HFFc6 (cell line): ENCODE data around the gene PARP8. TPM values are rescaled to one million over a fixed set of nuclear protein-coding genes. Genes with fewer than 3 reads are reported as not detected.
"Not testable (repeated sequence)": the region's sequence is repeated elsewhere in the genome, so short reads cannot be mapped to it uniquely, and the experiment has no call there.

Experiments used
- DNase-seq: peaks from one replicate; pipeline ENCODE4 v3.0.0-alpha.2; 2018
- H3K27ac Mint-ChIP-seq: 2 replicates; pipeline ENCODE4 v1.8.0; 2020; ENCODE audit warnings: mild to moderate bottlenecking, mixed read lengths
- H3K27me3 Mint-ChIP-seq: 2 replicates; pipeline ENCODE4 v1.8.0; 2021; ENCODE audit warnings: mild to moderate bottlenecking, moderate library complexity, mixed read lengths; ENCODE audit not compliant: insufficient read depth
- H3K36me3 Mint-ChIP-seq: 2 replicates; pipeline ENCODE4 v1.8.0; 2021; ENCODE audit warnings: low read depth, mixed read lengths
- H3K4me1 Mint-ChIP-seq: 2 replicates; pipeline ENCODE4 v1.8.0; 2020; ENCODE audit warnings: low read depth, mixed read lengths
- H3K4me3 Mint-ChIP-seq: 2 replicates; pipeline ENCODE4 v1.8.0; 2020; ENCODE audit warnings: mild to moderate bottlenecking, moderate library complexity, mixed read lengths
- H3K9me3 Mint-ChIP-seq: 2 replicates; pipeline ENCODE4 v1.8.0; 2020; ENCODE audit warnings: mild to moderate bottlenecking, mixed read lengths
- total RNA-seq, 6 experiments: library from RNA; stranded (reverse); fragmentation: NEBNext Ultra II Directional; extraction: Animal tissue kit (Norgen Biotek cat#: 25700); gene quantifications; 2 replicates in 1 of 6; 3 replicates in 5 of 6; pipeline ENCODE4 v1.2.3, GENCODE V29; 2021
- TF ChIP-seq, protein P1 (sequence below): fragments of 200-600 bp; sonication (generic); IDR thresholded peaks from 2 replicates; pipeline ENCODE4 v1.5.0; 2021; ENCODE audit warnings: antibody characterized with exemption, mild to moderate bottlenecking

The PARP8 gene
- total RNA-seq, 6 experiments from 2014 or later: 0.71 to 5.5 (median 0.81) TPM

DNA sequence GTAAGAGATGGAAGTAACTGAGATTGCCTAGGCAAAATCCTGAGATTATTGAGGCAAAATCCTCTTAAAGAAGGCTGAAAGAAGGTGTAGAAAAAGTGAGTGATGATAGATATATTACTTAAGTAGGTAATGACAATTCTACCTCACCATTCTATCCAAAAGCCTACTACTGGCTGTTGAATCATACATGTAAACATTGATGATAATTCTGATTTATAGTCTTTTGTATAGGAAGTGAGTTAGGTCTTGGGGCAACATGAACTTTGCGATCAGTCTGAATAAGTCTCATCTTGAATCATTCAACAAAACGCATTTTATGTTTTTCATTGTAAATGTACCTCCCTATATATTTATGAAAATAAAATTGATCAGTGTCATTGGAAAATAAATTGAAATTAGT is 99.6 kb downstream of the PARP8 start:
- DNase-seq: no peak
- no peaks in the 10 kb centered on the region for H3K36me3 Mint-ChIP-seq
- no peaks in the 10 kb centered on the region for H3K27me3 Mint-ChIP-seq
- TF ChIP-seq, protein P1, sequence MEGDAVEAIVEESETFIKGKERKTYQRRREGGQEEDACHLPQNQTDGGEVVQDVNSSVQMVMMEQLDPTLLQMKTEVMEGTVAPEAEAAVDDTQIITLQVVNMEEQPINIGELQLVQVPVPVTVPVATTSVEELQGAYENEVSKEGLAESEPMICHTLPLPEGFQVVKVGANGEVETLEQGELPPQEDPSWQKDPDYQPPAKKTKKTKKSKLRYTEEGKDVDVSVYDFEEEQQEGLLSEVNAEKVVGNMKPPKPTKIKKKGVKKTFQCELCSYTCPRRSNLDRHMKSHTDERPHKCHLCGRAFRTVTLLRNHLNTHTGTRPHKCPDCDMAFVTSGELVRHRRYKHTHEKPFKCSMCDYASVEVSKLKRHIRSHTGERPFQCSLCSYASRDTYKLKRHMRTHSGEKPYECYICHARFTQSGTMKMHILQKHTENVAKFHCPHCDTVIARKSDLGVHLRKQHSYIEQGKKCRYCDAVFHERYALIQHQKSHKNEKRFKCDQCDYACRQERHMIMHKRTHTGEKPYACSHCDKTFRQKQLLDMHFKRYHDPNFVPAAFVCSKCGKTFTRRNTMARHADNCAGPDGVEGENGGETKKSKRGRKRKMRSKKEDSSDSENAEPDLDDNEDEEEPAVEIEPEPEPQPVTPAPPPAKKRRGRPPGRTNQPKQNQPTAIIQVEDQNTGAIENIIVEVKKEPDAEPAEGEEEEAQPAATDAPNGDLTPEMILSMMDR: no peak
- H3K4me1 Mint-ChIP-seq: no peaks in the 10 kb centered on the region
- no peak overlapping the region for H3K4me3 Mint-ChIP-seq
- H3K9me3 Mint-ChIP-seq: peaks cover 9% of the 10 kb centered on the region
- H3K27ac Mint-ChIP-seq: no peak overlapping the region

DNA sequence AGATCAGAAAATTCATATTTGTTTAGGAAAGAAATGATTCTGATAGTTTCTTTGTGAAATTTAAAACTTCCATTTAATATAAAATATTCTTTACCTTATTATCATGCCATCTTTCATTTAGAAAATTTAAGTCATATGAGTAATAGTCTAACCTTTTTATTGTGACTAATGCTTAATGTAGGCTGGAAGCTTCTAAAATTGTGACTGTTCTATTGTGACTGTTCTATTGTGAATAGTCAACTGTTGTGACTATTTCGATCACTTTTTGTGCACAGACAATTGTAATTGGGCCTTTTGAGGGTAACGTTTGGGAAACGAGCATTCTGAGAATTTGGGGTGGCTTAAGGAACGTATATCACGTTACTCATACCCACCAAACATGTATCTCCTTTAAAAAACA is 100.0 kb downstream of the PARP8 start:
- Mint-ChIP-seq H3K27me3 (no peaks in the 10 kb centered on the region), H3K9me3 (peaks cover 9% of the 10 kb centered on the region), H3K36me3 (no peaks in the 10 kb centered on the region), H3K4me1 (no peaks in the 10 kb centered on the region), H3K4me3 (no peak overlapping the region), H3K27ac (no peak overlapping the region)
- TF ChIP-seq, protein P1: no peak
- no peak for DNase-seq

DNA sequence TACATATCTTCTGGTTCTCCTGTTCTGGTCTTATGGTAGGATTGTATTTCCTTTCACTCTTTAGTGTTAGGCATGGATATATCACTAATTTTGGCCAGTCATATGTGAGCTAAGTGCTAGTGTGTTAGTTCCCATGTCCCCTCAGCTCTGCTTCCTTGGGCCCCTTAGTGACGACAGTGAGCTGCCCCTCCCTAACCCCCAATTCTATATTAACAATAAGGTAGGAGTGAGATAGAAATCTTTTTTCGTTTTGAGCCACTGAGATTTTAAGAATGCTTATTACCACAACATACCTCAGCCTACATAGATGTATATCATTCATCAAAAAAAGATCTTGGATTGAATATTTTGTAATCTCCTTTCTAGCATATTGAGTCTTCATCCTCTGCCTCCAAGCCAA is 100.5 kb downstream of the PARP8 start:
- DNase-seq: no peak
- TF ChIP-seq, protein P1: no peak
- H3K4me3 Mint-ChIP-seq: no peak overlapping the region
- no peaks in the 10 kb centered on the region for H3K27me3 Mint-ChIP-seq
- no peaks in the 10 kb centered on the region for H3K4me1 Mint-ChIP-seq
- H3K27ac Mint-ChIP-seq: no peak overlapping the region
- peaks cover 9% of the 10 kb centered on the region for H3K9me3 Mint-ChIP-seq
- no peaks in the 10 kb centered on the region for H3K36me3 Mint-ChIP-seq

DNA sequence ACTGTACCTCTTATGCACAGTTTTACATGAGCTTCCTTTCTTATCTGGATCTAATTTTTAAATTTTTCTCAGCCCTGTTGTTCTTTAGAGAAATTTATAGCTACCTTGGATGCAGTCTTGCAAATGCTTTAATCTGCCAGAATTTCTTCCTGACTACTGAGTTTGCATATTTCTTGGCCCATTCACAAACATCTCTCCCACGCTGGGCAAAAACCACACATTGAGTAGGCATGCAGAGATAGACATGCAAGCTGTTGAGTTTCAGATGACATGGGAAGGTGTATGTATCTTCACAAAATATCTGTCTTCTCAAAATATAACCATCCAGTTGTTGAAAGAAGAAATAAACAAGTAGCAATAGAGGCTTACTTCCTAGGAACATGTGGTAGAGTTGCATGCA is 101.2 kb downstream of the PARP8 start:
- no peak overlapping the region for H3K4me3 Mint-ChIP-seq
- TF ChIP-seq, protein P1: no peak
- no peaks in the 10 kb centered on the region for H3K27me3 Mint-ChIP-seq
- H3K27ac Mint-ChIP-seq: no peak overlapping the region
- no peaks in the 10 kb centered on the region for H3K4me1 Mint-ChIP-seq
- H3K36me3 Mint-ChIP-seq: no peaks in the 10 kb centered on the region
- peak; percentile 7 for DNase-seq
- peaks cover 9% of the 10 kb centered on the region for H3K9me3 Mint-ChIP-seq

DNA sequence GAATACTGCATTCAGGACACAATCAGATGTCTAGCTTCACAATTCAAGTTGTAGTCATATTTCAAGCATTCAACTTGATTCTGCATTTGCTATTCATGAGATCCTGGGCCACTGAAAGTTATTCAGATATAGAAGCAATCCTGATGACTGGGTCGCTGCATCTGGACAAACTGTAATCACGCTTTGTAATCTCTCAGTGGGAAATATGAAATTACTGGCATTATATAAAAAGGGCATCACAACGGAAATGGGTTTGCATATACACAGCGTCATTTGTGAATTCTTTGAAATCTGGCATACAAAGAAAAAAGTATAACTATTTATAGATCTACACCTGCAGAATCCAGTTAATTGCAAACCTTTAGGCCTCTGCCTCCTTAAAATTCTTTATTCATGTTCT is 102.2 kb downstream of the PARP8 start:
- no peak overlapping the region for H3K27ac Mint-ChIP-seq
- no peaks in the 10 kb centered on the region for H3K36me3 Mint-ChIP-seq
- no peaks in the 10 kb centered on the region for H3K4me1 Mint-ChIP-seq
- no peaks in the 10 kb centered on the region for H3K27me3 Mint-ChIP-seq
- peaks cover 15% of the 10 kb centered on the region for H3K9me3 Mint-ChIP-seq
- TF ChIP-seq, protein P1: no peak
- DNase-seq: no peak
- no peak overlapping the region for H3K4me3 Mint-ChIP-seq

DNA sequence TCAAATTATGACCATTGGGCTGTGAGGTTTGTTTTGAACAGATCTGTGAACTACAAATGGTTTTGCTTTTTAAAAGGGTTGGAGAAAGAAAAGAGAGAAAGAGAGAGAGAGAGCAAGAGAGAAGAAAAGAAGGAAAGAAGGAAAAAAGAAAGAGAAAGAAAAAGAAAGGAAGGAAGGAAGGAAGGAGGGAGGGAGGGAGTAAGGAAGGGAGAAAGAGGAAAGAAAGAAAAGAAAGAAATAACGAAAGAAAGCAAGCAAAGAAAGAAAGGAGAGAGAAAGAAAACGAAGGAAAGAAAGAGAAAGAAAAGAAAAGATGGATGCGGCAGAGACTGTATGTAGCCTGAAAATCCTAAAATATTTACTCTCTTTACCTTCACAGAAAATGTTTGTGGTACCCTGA is 104.0 kb downstream of the PARP8 start:
- H3K27me3 Mint-ChIP-seq: no peaks in the 10 kb centered on the region
- no peak overlapping the region for H3K27ac Mint-ChIP-seq
- H3K4me3 Mint-ChIP-seq: no peak overlapping the region
- no peaks in the 10 kb centered on the region for H3K36me3 Mint-ChIP-seq
- no peaks in the 10 kb centered on the region for H3K4me1 Mint-ChIP-seq
- H3K9me3 Mint-ChIP-seq: peaks cover 19% of the 10 kb centered on the region
- no peak for DNase-seq
- TF ChIP-seq, protein P1: no peak

DNA sequence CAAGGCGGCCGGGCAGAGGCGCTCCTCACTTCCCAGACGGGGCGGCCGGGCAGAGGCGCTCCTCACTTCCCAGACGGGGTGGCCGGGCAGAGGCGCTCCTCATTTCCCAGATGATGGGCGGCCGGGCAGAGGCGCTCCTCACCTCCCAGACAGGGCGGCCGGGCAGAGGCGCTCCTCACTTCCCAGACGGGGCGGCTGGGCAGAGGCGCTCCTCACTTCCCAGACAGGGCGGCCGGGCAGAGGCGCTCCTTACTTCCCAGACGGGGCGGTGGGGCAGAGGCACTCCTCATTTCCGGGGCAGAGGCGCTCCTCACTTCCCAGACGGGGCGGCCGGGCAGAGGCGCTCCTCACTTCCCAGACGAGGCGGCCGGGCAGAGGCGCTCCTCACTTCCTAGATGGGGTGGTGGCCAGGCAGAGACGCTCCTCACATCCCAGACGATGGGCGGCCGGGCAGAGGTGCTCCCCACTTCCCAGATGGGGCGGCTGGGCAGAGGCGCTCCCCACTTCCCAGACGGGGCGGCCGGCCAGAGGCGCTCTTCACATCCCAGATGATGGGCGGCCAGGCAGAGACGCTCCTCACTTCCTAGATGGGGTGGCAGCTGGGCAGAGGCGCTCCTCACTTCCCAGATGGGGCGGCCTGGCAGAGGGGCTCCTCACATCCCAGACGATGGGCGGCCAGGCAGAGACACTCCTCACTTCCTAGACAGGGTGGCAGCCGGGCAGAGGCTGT is 108.2 kb downstream of the PARP8 start:
- H3K27me3 Mint-ChIP-seq, DNase-seq, H3K4me1 Mint-ChIP-seq, H3K36me3 Mint-ChIP-seq, H3K27ac Mint-ChIP-seq, H3K4me3 Mint-ChIP-seq: not testable (repeated sequence)
- H3K9me3 Mint-ChIP-seq: peaks cover 19% of the 10 kb centered on the region
